ENCODE data around the gene CEMIP.

DNA sequence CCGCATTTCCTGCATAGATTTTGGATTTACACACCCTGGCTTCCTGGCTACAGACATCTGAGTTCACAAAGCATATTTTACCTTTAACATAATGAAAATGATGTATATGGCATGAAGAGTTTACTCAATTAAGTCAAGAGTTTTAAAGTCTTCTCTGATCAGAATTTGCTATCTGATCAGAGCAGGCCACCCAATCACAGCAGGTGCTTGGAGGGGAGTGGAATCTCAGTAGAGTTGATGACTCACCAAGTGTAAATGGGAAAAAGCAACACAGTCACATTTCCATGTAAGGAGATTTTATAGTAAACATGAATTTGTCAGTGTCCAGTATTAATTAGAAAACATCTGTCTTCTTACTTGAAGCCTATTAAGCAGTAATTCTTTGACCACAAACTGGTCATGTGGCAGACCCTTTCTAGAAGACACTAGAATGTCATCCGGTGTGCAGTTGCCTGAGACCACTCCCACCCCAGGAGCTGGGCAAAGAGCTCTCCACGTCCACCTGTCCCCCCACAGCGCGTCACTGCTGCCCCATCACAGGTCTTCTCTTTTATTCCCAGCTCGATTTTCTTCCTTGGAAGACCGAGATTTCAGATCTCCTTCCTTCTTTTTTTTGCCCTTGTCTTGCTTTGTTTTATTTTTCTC, 199.6 kb downstream of the CEMIP start:
- no peak for TF ChIP-seq FOXM1 (IDR thresholded peaks at IDR 0.05; ENCODE audit: borderline replicate concordance)
- no peak for TF ChIP-seq HDGF (IDR thresholded peaks at IDR 0.05; ENCODE audit: borderline replicate concordance)
- no peak for TF ChIP-seq NFRKB (IDR thresholded peaks at IDR 0.05)
- no peak for TF ChIP-seq FOXK2 (IDR thresholded peaks at IDR 0.05)
- TF ChIP-seq SP1 (IDR thresholded peaks at IDR 0.05), result no peak
- TF ChIP-seq, protein P1, sequence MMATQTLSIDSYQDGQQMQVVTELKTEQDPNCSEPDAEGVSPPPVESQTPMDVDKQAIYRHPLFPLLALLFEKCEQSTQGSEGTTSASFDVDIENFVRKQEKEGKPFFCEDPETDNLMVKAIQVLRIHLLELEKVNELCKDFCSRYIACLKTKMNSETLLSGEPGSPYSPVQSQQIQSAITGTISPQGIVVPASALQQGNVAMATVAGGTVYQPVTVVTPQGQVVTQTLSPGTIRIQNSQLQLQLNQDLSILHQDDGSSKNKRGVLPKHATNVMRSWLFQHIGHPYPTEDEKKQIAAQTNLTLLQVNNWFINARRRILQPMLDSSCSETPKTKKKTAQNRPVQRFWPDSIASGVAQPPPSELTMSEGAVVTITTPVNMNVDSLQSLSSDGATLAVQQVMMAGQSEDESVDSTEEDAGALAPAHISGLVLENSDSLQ (IDR thresholded peaks at IDR 0.05), result no peak
- TF ChIP-seq TARDBP (IDR thresholded peaks at IDR 0.05), result no peak
- no peak for TF ChIP-seq ZNF384 (IDR thresholded peaks at IDR 0.05)
- no peak for TF ChIP-seq BHLHE40 (IDR thresholded peaks at IDR 0.05; ENCODE audit: borderline replicate concordance)
